Measurements from ENCODE around the gene GPATCH1.

DNA sequence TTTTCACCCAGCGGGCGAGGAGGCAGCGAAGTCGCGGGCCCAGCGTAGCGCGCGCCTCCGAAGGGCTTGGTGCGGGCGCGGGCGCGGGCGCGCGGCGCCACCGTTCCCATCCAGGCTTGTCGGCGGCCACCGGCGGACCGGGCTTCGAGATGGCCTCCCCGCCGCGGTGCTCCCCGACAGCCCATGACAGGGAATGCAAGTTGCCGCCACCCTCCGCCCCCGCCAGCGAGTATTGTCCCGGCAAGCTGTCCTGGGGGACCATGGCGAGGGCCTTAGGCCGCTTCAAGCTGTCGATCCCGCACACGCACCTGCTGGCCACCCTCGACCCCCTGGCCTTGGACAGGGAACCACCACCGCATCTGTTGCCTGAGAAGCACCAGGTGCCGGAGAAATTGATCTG, 51.0 kb downstream of the GPATCH1 start, which contains the start of gene WDR88:
- no peak for TF ChIP-seq ATF1 (CRISPR knock-in tag; IDR thresholded peaks at IDR 0.05)
- no peak for TF ChIP-seq RAD21 (CRISPR knock-in tag; IDR thresholded peaks at IDR 0.05)
- TF ChIP-seq, protein P1, sequence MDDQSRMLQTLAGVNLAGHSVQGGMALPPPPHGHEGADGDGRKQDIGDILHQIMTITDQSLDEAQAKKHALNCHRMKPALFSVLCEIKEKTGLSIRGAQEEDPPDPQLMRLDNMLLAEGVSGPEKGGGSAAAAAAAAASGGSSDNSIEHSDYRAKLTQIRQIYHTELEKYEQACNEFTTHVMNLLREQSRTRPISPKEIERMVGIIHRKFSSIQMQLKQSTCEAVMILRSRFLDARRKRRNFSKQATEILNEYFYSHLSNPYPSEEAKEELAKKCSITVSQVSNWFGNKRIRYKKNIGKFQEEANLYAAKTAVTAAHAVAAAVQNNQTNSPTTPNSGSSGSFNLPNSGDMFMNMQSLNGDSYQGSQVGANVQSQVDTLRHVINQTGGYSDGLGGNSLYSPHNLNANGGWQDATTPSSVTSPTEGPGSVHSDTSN (CRISPR knock-in tag; IDR thresholded peaks at IDR 0.05; ENCODE audit: borderline replicate concordance), result no peak
